SK-N-SH (cell line): ENCODE measurements around the gene COX7A2. TPM values are rescaled to one million over a fixed set of nuclear protein-coding genes. Genes with fewer than 3 reads are reported as not detected.

Experiments
- CTCF ChIA-PET: fragments of 300-600, 350-600 bp; formaldehyde crosslinking; extraction: SDS; loops from one replicate; lab custom pipeline; 2021; lab: Yijun Ruan, JAX
- POLR2A ChIA-PET: fragments of 350-600 bp; sonication (Branson Sonifier 250); formaldehyde crosslinking; extraction: SDS; loops from one replicate; lab custom pipeline; 2020; ENCODE audit warnings: antibody characterized with exemption, inconsistent platforms; lab: Yijun Ruan, JAX
- DNase-seq: peaks from one replicate; pipeline ENCODE4 v3.0.0; 2012
- H2AFZ ChIP-seq: fragments of 200-600 bp; sonication (generic); 2 replicates; pipeline ENCODE4 v1.8.1; 2016; ENCODE audit warnings: antibody characterized with exemption, mild to moderate bottlenecking, low read depth
- H3F3A ChIP-seq: fragments of 200-600 bp; sonication (generic); replicated peaks from 2 replicates; pipeline ENCODE3; 2016; ENCODE audit warnings: antibody characterized with exemption, mild to moderate bottlenecking; ENCODE audit not compliant: insufficient read depth
- H3K27ac ChIP-seq, 2 experiments: fragments of 200-500 bp in 1 of 2; fragments of 200-600 bp in 1 of 2; sonication (Bioruptor generic) in 1 of 2; sonication (generic), shearing (Covaris generic) in 1 of 2; 2 replicates each; pipeline versions ENCODE4 v1.5.1 to v1.6.1; 2014 to 2016; ENCODE audit warnings: low read depth in 2 of 2, inconsistent platforms in 1 of 2, low read length in 1 of 2, mild to moderate bottlenecking in 1 of 2, mixed read lengths in 1 of 2
- H3K27me3 ChIP-seq: fragments of 200-600 bp; sonication (generic), shearing (Covaris generic); 2 replicates; pipeline ENCODE4 v1.6.1; 2016; ENCODE audit warnings: mixed run types; ENCODE audit not compliant: insufficient read depth
- H3K36me3 ChIP-seq, 2 experiments: fragments of 200-500 bp in 1 of 2; fragments of 200-600 bp in 1 of 2; sonication (Bioruptor generic) in 1 of 2; sonication (generic) in 1 of 2; replicated peaks in 1 of 2; 2 replicates each; pipeline versions ENCODE3 to v1.5.1; 2014 to 2016; ENCODE audit warnings: low read length in 1 of 2, mild to moderate bottlenecking in 1 of 2; ENCODE audit not compliant: insufficient read depth in 2 of 2, control insufficient read depth in 1 of 2
- H3K4me1 ChIP-seq, 2 experiments: fragments of 200-500 bp in 1 of 2; fragments of 200-600 bp in 1 of 2; sonication (Bioruptor generic) in 1 of 2; sonication (generic), shearing (Covaris generic) in 1 of 2; 2 replicates each; pipeline versions ENCODE4 v1.5.1 to v1.6.1; 2014 to 2016; ENCODE audit warnings: low read depth in 1 of 2, low read length in 1 of 2, mixed run types in 1 of 2; ENCODE audit not compliant: insufficient read depth in 2 of 2, control insufficient read depth in 1 of 2
- H3K4me2 ChIP-seq: fragments of 200-600 bp; sonication (generic), shearing (Covaris generic); 2 replicates; pipeline ENCODE4 v1.6.1; 2017; ENCODE audit warnings: mixed run types
- H3K4me3 ChIP-seq, 2 experiments: fragments of 200-500 bp in 1 of 2; fragments of 200-600 bp in 1 of 2; sonication (Bioruptor generic) in 1 of 2; sonication (generic), shearing (Covaris generic) in 1 of 2; 2 replicates each; pipeline versions ENCODE4 v1.5.1 to v1.8.1; 2014 to 2016; ENCODE audit warnings: low read depth in 2 of 2, inconsistent platforms in 1 of 2, low read length in 1 of 2, mild to moderate bottlenecking in 1 of 2, mixed read lengths in 1 of 2, moderate library complexity in 1 of 2
- H3K79me2 ChIP-seq: fragments of 200-600 bp; sonication (generic); 2 replicates; pipeline ENCODE4 v1.8.1; 2017; ENCODE audit warnings: mild to moderate bottlenecking; ENCODE audit not compliant: insufficient read depth
- H3K9ac ChIP-seq: fragments of 200-600 bp; sonication (generic); 2 replicates; pipeline ENCODE4 v1.6.1; 2017; ENCODE audit warnings: mixed run types
- H3K9me2 ChIP-seq: fragments of 200-600 bp; sonication (generic); 2 replicates; pipeline ENCODE4 v1.6.1; 2017; ENCODE audit warnings: mixed run types
- H3K9me3 ChIP-seq: fragments of 200-600 bp; sonication (generic); 2 replicates; pipeline ENCODE4 v1.6.1; 2017; ENCODE audit warnings: mixed run types, mild to moderate bottlenecking, moderate library complexity
- H4K20me1 ChIP-seq: fragments of 200-600 bp; sonication (generic); 2 replicates; pipeline ENCODE4 v1.6.1; 2017; ENCODE audit warnings: mild to moderate bottlenecking, mixed run types; ENCODE audit not compliant: insufficient read depth
- ELF1 ChIP-seq: IDR thresholded peaks from 2 replicates; pipeline ENCODE4 v1.4.0; 2012
- EP300 ChIP-seq, 2 experiments: IDR thresholded peaks; 2 replicates each; pipeline versions ENCODE4 v1.4.0 to v1.6.1; 2012; ENCODE audit warnings: borderline replicate concordance in 1 of 2, low read depth in 1 of 2, low read length in 1 of 2
- FOSL2 ChIP-seq: IDR thresholded peaks from 2 replicates; pipeline ENCODE4 v1.4.0; 2012; ENCODE audit warnings: low read depth, mild to moderate bottlenecking, moderate library complexity, borderline replicate concordance
- FOXJ3 ChIP-seq: sonication (generic); formaldehyde crosslinking; IDR thresholded peaks from 2 replicates; pipeline ENCODE4 v1.5.1; 2020; ENCODE audit warnings: mild to moderate bottlenecking, missing genetic modification reagents
- FOXM1 ChIP-seq: IDR thresholded peaks from 2 replicates; pipeline ENCODE4 v1.4.0; 2012; ENCODE audit warnings: low read depth, mild to moderate bottlenecking
- GABPA ChIP-seq: IDR thresholded peaks from 2 replicates; pipeline ENCODE4 v1.4.0; 2012; ENCODE audit warnings: low read depth, mild to moderate bottlenecking
- MEF2A ChIP-seq: IDR thresholded peaks from 2 replicates; pipeline ENCODE4 v1.4.0; 2012; ENCODE audit warnings: low read depth, borderline replicate concordance
- MXI1 ChIP-seq: IDR thresholded peaks from 2 replicates; pipeline ENCODE4 v1.6.1; 2012; ENCODE audit warnings: mild to moderate bottlenecking, low read depth, low read length, improper control_type of control experiment
- NFIC ChIP-seq: IDR thresholded peaks from 2 replicates; pipeline ENCODE4 v1.4.0; 2012; ENCODE audit warnings: borderline replicate concordance
- RFX5 ChIP-seq: IDR thresholded peaks from 2 replicates; pipeline ENCODE4 v1.6.1; 2012; ENCODE audit warnings: mild to moderate bottlenecking, improper control_type of control experiment, low read length
- TCF12 ChIP-seq: IDR thresholded peaks from 2 replicates; pipeline ENCODE4 v1.4.0; 2012
- YY1 ChIP-seq: IDR thresholded peaks from 2 replicates; pipeline ENCODE4 v1.4.0; 2012; ENCODE audit warnings: low read depth, mild to moderate bottlenecking
- WGBS: methylation state at CpG from one replicate; pipeline ENCODE4 v1.1.6; 2017; ENCODE audit warnings: low lambda C conversion rate; 5-methylcytosine and 5-hydroxymethylcytosine counted together
- polyA plus RNA-seq, 3 experiments: library from polyadenylated mRNA; depleted of rRNA; stranded (reverse); fragments of >200 nt; gene quantifications; 2 replicates each; pipeline ENCODE4 v1.2.3, GENCODE V29; 2012
- TF ChIP-seq, protein P1 (sequence below): fragments of 150-350 bp; IDR thresholded peaks from 2 replicates; pipeline ENCODE4 v1.6.1; 2017; ENCODE audit warnings: antibody characterized with exemption, low read length, low read depth, borderline replicate concordance
- TF ChIP-seq, protein P2 (sequence below): fragments of 200-600 bp; sonication (generic); IDR thresholded peaks from 2 replicates; pipeline ENCODE4 v1.6.1; 2017; ENCODE audit warnings: antibody characterized with exemption, mild to moderate bottlenecking, moderate library complexity
- TF ChIP-seq, protein P3 (sequence below): IDR thresholded peaks from 2 replicates; pipeline ENCODE4; 2012

The COX7A2 gene
- polyA plus RNA-seq, 1 of the 3 experiments (the other 2 are of a cell fraction) = 431 TPM

DNA sequence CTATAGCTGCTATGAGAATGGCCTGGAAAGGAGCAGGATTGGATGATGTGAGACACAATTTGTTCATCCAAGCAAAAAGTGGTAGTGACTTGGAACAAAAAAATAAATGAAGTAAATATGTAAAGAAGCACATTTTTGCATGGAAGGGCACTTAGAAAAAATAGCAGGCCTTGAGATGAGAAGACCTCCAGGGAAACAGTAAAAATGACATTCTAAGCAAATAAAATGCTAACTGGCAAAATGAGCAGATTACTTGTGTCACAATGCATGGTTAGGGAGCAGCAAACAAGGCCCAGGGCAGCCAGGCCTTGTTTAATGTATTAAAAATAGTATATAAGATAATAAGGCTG is 19.8 kb upstream of the COX7A2 start:
- no peaks in the 10 kb centered on the region for H3K27me3 ChIP-seq
- H3K36me3 ChIP-seq = peaks cover 45 to 53% of the 10 kb centered on the region in 2 experiments
- peaks cover 17% of the 10 kb centered on the region for H4K20me1 ChIP-seq
- H3K79me2 ChIP-seq = peaks cover 68% of the 10 kb centered on the region
- peak overlapping the region in 1 of 2 experiments; percentile 5; a peak in 1 of 4 replicates for H3K27ac ChIP-seq
- ChIA-PET POLR2A (no interaction called here), CTCF (no interaction called here)
- H3K4me1 ChIP-seq = no peaks in the 10 kb centered on the region; a peak in 1 of 4 replicates
- H3F3A ChIP-seq = peaks cover 11% of the 10 kb centered on the region
- H2AFZ ChIP-seq = no peak overlapping the region
- H3K9me3 ChIP-seq = no peaks in the 10 kb centered on the region
- TF ChIP-seq GABPA (no peak), TCF12 (no peak), FOXM1 (no peak), MEF2A (no peak), EP300 (IDR thresholded peaks at IDR 0.05; ENCODE audit: borderline replicate concordance in 1 of 2, low read depth in 1 of 2, low read length in 1 of 2) (no peak), MXI1 (no peak), ELF1 (no peak)
- TF ChIP-seq, protein P1, sequence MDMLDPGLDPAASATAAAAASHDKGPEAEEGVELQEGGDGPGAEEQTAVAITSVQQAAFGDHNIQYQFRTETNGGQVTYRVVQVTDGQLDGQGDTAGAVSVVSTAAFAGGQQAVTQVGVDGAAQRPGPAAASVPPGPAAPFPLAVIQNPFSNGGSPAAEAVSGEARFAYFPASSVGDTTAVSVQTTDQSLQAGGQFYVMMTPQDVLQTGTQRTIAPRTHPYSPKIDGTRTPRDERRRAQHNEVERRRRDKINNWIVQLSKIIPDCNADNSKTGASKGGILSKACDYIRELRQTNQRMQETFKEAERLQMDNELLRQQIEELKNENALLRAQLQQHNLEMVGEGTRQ = no peak
- H3K4me3 ChIP-seq = no peak overlapping the region
- no peak overlapping the region for H3K9ac ChIP-seq
- H3K9me2 ChIP-seq = no peaks in the 10 kb centered on the region
- DNase-seq = no peak
- no peak overlapping the region for H3K4me2 ChIP-seq

DNA sequence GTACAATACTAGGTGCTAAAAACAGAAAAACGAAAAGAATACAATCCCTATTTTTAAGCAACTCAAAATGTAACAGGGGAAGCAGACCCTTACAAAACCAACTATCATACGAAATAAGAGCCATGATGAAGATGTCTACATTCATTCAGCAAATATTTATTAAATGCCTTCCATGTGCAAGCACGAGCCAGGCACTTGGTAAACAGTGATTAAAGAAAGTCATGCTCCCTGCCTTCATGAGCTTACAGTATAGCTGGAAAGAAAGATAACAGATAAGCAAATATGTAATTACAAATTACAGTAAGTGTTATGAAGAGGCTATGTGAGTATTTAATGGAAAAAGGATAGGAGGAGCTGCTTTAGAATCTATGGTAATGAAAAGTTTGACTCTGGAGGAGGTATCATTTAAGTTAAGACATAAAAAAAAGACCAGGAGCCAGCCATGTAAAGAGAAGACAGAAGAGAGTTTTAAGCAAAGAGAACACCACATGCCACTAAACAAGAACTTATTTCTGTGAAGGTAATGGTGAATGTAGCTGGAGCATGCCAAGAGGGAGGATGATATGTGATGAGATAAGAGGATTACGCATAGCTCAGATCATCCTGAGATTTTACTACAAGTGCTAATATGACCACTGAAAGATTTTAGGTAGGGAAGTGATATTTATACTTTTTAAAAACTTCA is 19.3 kb upstream of the COX7A2 start:
- WGBS = 81% methylated on average over 4 of the region's 4 CpGs
- Histone ChIP-seq H3K79me2 (peaks cover 62% of the 10 kb centered on the region), H3K27me3 (no peaks in the 10 kb centered on the region), H3K36me3 (peaks cover 50 to 57% of the 10 kb centered on the region in 2 experiments), H3K4me2 (no peak overlapping the region), H4K20me1 (peaks cover 12% of the 10 kb centered on the region), H3K4me3 (no peak overlapping the region), H3K9ac (no peak overlapping the region), H3K9me3 (no peaks in the 10 kb centered on the region), H2AFZ (no peak overlapping the region), H3K27ac (peak overlapping the region in 1 of 2 experiments; percentile 5; a peak in 1 of 4 replicates), H3K9me2 (no peaks in the 10 kb centered on the region), H3F3A (peaks cover 10% of the 10 kb centered on the region), H3K4me1 (no peaks in the 10 kb centered on the region; a peak in 1 of 4 replicates)
- DNase-seq = no peak
- CTCF ChIA-PET = no interaction called here
- TF ChIP-seq FOXJ3 (CRISPR knock-in tag) = no peak
- TF ChIP-seq MXI1 = no peak
- TF ChIP-seq, protein P2, sequence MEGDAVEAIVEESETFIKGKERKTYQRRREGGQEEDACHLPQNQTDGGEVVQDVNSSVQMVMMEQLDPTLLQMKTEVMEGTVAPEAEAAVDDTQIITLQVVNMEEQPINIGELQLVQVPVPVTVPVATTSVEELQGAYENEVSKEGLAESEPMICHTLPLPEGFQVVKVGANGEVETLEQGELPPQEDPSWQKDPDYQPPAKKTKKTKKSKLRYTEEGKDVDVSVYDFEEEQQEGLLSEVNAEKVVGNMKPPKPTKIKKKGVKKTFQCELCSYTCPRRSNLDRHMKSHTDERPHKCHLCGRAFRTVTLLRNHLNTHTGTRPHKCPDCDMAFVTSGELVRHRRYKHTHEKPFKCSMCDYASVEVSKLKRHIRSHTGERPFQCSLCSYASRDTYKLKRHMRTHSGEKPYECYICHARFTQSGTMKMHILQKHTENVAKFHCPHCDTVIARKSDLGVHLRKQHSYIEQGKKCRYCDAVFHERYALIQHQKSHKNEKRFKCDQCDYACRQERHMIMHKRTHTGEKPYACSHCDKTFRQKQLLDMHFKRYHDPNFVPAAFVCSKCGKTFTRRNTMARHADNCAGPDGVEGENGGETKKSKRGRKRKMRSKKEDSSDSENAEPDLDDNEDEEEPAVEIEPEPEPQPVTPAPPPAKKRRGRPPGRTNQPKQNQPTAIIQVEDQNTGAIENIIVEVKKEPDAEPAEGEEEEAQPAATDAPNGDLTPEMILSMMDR = no peak
- no peak for TF ChIP-seq NFIC
- TF ChIP-seq EP300 (IDR thresholded peaks at IDR 0.05; ENCODE audit: borderline replicate concordance in 1 of 2, low read depth in 1 of 2, low read length in 1 of 2) = no peak
- TF ChIP-seq RFX5 = no peak
- TF ChIP-seq YY1 = no peak
- TF ChIP-seq, protein P3, sequence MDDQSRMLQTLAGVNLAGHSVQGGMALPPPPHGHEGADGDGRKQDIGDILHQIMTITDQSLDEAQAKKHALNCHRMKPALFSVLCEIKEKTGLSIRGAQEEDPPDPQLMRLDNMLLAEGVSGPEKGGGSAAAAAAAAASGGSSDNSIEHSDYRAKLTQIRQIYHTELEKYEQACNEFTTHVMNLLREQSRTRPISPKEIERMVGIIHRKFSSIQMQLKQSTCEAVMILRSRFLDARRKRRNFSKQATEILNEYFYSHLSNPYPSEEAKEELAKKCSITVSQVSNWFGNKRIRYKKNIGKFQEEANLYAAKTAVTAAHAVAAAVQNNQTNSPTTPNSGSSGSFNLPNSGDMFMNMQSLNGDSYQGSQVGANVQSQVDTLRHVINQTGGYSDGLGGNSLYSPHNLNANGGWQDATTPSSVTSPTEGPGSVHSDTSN = no peak
- TF ChIP-seq FOSL2 = no peak
- POLR2A ChIA-PET = no interaction called here
